GM23338 (cell line): ENCODE measurements around the gene TMCO1. TPM values are rescaled to one million over a fixed set of nuclear protein-coding genes. Genes with fewer than 3 reads are reported as not detected.

Source experiments
- ATAC-seq: fragments of 200-7000 bp; cut with Tn5 transposase; 3 replicates; pipeline ENCODE4 v1.9.1; 2020
- DNase-seq: peaks from one replicate; pipeline ENCODE4 v3.0.0-alpha.2; 2015; ENCODE audit warnings: low spot score
- H2AFZ ChIP-seq: fragments of 200-600 bp; sonication (generic); 2 replicates; pipeline ENCODE4 v1.8.0; 2016; ENCODE audit warnings: antibody characterized with exemption, mild to moderate bottlenecking, moderate library complexity
- H3F3A ChIP-seq: fragments of 200-600 bp; sonication (generic); replicated peaks from 2 replicates; pipeline ENCODE4 v1.8.0; 2017; ENCODE audit warnings: antibody characterized with exemption, mixed run types, low read depth
- H3K27ac ChIP-seq: fragments of 200-600 bp; sonication (generic); 2 replicates; pipeline ENCODE4 v1.6.1; 2016; ENCODE audit warnings: low read depth
- H3K27me3 ChIP-seq: fragments of 200-600 bp; sonication (generic); 2 replicates; pipeline ENCODE4 v1.8.0; 2016; ENCODE audit warnings: mild to moderate bottlenecking, mixed run types, moderate library complexity; ENCODE audit not compliant: insufficient read depth
- H3K36me3 ChIP-seq: fragments of 200-600 bp; sonication (generic); 2 replicates; pipeline ENCODE4 v1.8.0; 2016; ENCODE audit warnings: mild to moderate bottlenecking; ENCODE audit not compliant: insufficient read depth
- H3K4me1 ChIP-seq: fragments of 200-600 bp; sonication (generic); 2 replicates; pipeline ENCODE4 v1.8.0; 2016; ENCODE audit warnings: mild to moderate bottlenecking, moderate library complexity; ENCODE audit not compliant: insufficient read depth
- H3K4me2 ChIP-seq: fragments of 200-600 bp; sonication (generic); 2 replicates; pipeline ENCODE4 v1.7.1; 2017; ENCODE audit warnings: mixed run types
- H3K4me3 ChIP-seq: fragments of 200-600 bp; sonication (generic); 2 replicates; pipeline ENCODE4 v1.6.1; 2016; ENCODE audit warnings: mixed run types
- H3K79me2 ChIP-seq: fragments of 200-600 bp; sonication (generic); replicated peaks from 2 replicates; pipeline ENCODE4 v1.8.0; 2017; ENCODE audit warnings: mild to moderate bottlenecking; ENCODE audit not compliant: insufficient read depth
- H3K9me2 ChIP-seq: fragments of 200-600 bp; sonication (generic); 2 replicates; pipeline ENCODE4 v1.8.0; 2017; ENCODE audit not compliant: insufficient read depth
- H4K20me1 ChIP-seq: fragments of 200-600 bp; sonication (generic); replicated peaks from 2 replicates; pipeline ENCODE4 v1.8.0; 2017; ENCODE audit warnings: mild to moderate bottlenecking; ENCODE audit not compliant: insufficient read depth
- H3K27ac Mint-ChIP-seq: 2 replicates; pipeline ENCODE4 v1.8.0; 2020; ENCODE audit warnings: inconsistent platforms, mild to moderate bottlenecking, moderate library complexity, mixed read lengths
- H3K27me3 Mint-ChIP-seq: 3 replicates; pipeline ENCODE4 v1.8.0; 2022; ENCODE audit warnings: low read depth, mild to moderate bottlenecking, moderate library complexity, mixed read lengths, inconsistent platforms; ENCODE audit not compliant: insufficient read depth, poor library complexity
- H3K36me3 Mint-ChIP-seq: 3 replicates; pipeline ENCODE4 v1.8.0; 2021; ENCODE audit warnings: low read depth, mild to moderate bottlenecking, inconsistent platforms, moderate library complexity, mixed read lengths
- H3K4me1 Mint-ChIP-seq: 3 replicates; pipeline ENCODE4 v1.8.0; 2020; ENCODE audit warnings: mild to moderate bottlenecking, inconsistent platforms, mixed read lengths
- H3K4me3 Mint-ChIP-seq: 3 replicates; pipeline ENCODE4 v1.8.0; 2021; ENCODE audit warnings: moderate library complexity, mild to moderate bottlenecking, inconsistent platforms, mixed read lengths
- H3K9me3 Mint-ChIP-seq: 3 replicates; pipeline ENCODE4 v1.8.0; 2020; ENCODE audit warnings: moderate library complexity, mild to moderate bottlenecking, inconsistent platforms, mixed read lengths
- CTCF ChIP-seq, 2 experiments: fragments of 200-600 bp in 1 of 2; sonication (generic) in 1 of 2; conservative IDR thresholded peaks; 2 replicates each; pipeline versions ENCODE4 v1.5.1 to v1.6.1; 2016 to 2017; ENCODE audit warnings: antibody characterized with exemption in 2 of 2, low read depth in 2 of 2, mild to moderate bottlenecking in 2 of 2, moderate library complexity in 1 of 2
- ETS1 ChIP-seq: IDR thresholded peaks from 2 replicates; pipeline ENCODE4 v1.6.1; 2016; ENCODE audit warnings: antibody characterized with exemption
- EZH2 ChIP-seq: fragments of 200-600 bp; sonication (generic); IDR thresholded peaks from one replicate; pipeline ENCODE4 v1.8.0; 2017; ENCODE audit warnings: antibody characterized with exemption, mild to moderate bottlenecking, low read depth; ENCODE audit not compliant: unreplicated experiment
- JUNB ChIP-seq: IDR thresholded peaks from one replicate; pipeline ENCODE4 v1.6.1; 2016; ENCODE audit warnings: antibody characterized with exemption; ENCODE audit not compliant: unreplicated experiment
- NANOG ChIP-seq: IDR thresholded peaks from 2 replicates; pipeline ENCODE4 v1.6.1; 2016; ENCODE audit warnings: antibody characterized with exemption, borderline replicate concordance
- POLR2AphosphoS5 ChIP-seq: IDR thresholded peaks from 2 replicates; pipeline ENCODE4 v1.6.1; 2016; ENCODE audit warnings: antibody characterized with exemption, low read depth
- REST ChIP-seq: IDR thresholded peaks from one replicate; pipeline ENCODE4 v1.6.1; 2018; ENCODE audit warnings: antibody characterized with exemption; ENCODE audit not compliant: unreplicated experiment
- ZNF114 ChIP-seq: fragments of 250-450 bp; sonication (Bioruptor Pico); IDR thresholded peaks from 2 replicates; pipeline ENCODE4 v1.5.0; 2020; ENCODE audit warnings: mild to moderate bottlenecking, moderate library complexity
- polyA plus RNA-seq: library from polyadenylated mRNA; unstranded; fragments of >200 nt; fragmentation: Nextera tagmentation; extraction: Ambion mirVana; gene quantifications from 2 replicates; pipeline ENCODE4 v1.2.1, GENCODE V29; 2016
- total RNA-seq: library from RNA; depleted of rRNA; stranded (reverse); fragments of >200 nt; shearing (Covaris generic); gene quantifications from 2 replicates; pipeline ENCODE4 v1.2.3, GENCODE V29; 2014

TMCO1 gene
- total and polyA plus RNA-seq, 2 experiments from 2014 or later = 38.3 to 116 TPM

GRCh38 chr1:165764277-165764676 is 4.4 kb downstream of the TMCO1 start:
- DNase-seq (no peak), ATAC-seq (no peak)
- Histone ChIP-seq H3K4me3 (no peak overlapping the region), H3K4me1 (no peaks in the 10 kb centered on the region), H2AFZ (no peak overlapping the region), H3K27me3 (no peaks in the 10 kb centered on the region), H3K9me2 (no peaks in the 10 kb centered on the region), H3K27ac (no peak overlapping the region), H3K36me3 (no peaks in the 10 kb centered on the region; the same call in 1 of the 2 replicates), H3K4me2 (no peak overlapping the region), H3F3A (0 out of 2 replicates have a peak, but pooled peaks cover 4% of the 10 kb centered on the region), H4K20me1 (peaks cover 4% of the 10 kb centered on the region), H3K79me2 (peaks cover 11% of the 10 kb centered on the region)
- TF ChIP-seq ZNF114 (CRISPR knock-in tag) (no peak), JUNB (no peak), ETS1 (no peak), NANOG (no peak)
- peaks cover 7% of the 10 kb centered on the region for H3K4me1 Mint-ChIP-seq
- H3K4me3 Mint-ChIP-seq = no peak overlapping the region
- no peaks in the 10 kb centered on the region for H3K27me3 Mint-ChIP-seq
- H3K36me3 Mint-ChIP-seq = peaks cover 23% of the 10 kb centered on the region
- no peaks in the 10 kb centered on the region for H3K9me3 Mint-ChIP-seq
- no peak overlapping the region for H3K27ac Mint-ChIP-seq

- H3K4me1 Mint-ChIP-seq = peaks cover 5% of the 10 kb centered on the region
- H3K4me3 Mint-ChIP-seq = no peak overlapping the region
- Histone ChIP-seq H3K27ac (no peak overlapping the region), H3K4me3 (no peak overlapping the region), H3K79me2 (peaks cover 10% of the 10 kb centered on the region; the same call in 1 of the 2 replicates), H4K20me1 (peaks cover 4% of the 10 kb centered on the region), H3K27me3 (no peaks in the 10 kb centered on the region), H3K36me3 (no peaks in the 10 kb centered on the region; the same call in 1 of the 2 replicates), H3K9me2 (no peaks in the 10 kb centered on the region), H3K4me2 (no peak overlapping the region), H3K4me1 (no peaks in the 10 kb centered on the region), H3F3A (no peaks in the 10 kb centered on the region), H2AFZ (no peak overlapping the region)
- DNase-seq (no peak), ATAC-seq (no peak)
- no peak overlapping the region for H3K27ac Mint-ChIP-seq
- H3K36me3 Mint-ChIP-seq = peaks cover 23% of the 10 kb centered on the region
- TF ChIP-seq POLR2AphosphoS5 = no peak
- no peaks in the 10 kb centered on the region for H3K9me3 Mint-ChIP-seq
- H3K27me3 Mint-ChIP-seq = no peaks in the 10 kb centered on the region
Measured at GRCh38 chr1:165763442-165763841, 5.2 kb downstream of the TMCO1 start.

- peaks cover 4% of the 10 kb centered on the region for H4K20me1 ChIP-seq
- H3F3A ChIP-seq = no peaks in the 10 kb centered on the region
- no peaks in the 10 kb centered on the region for H3K27me3 Mint-ChIP-seq
- H3K4me1 Mint-ChIP-seq = peaks cover under 1% of the 10 kb centered on the region; the same call in 2 of the 3 replicates
- H3K79me2 ChIP-seq = 0 out of 2 replicates have a peak, but pooled peaks cover 7% of the 10 kb centered on the region
- no peak overlapping the region for H3K27ac ChIP-seq
- H3K9me2 ChIP-seq = no peaks in the 10 kb centered on the region
- no peak overlapping the region for H2AFZ ChIP-seq
- no peaks in the 10 kb centered on the region for H3K4me1 ChIP-seq
- peaks cover 19% of the 10 kb centered on the region for H3K36me3 Mint-ChIP-seq
- no peak overlapping the region for H3K27ac Mint-ChIP-seq
- no peak for DNase-seq
- no peaks in the 10 kb centered on the region for H3K27me3 ChIP-seq
- H3K4me3 Mint-ChIP-seq = no peak overlapping the region
- no peaks in the 10 kb centered on the region for H3K9me3 Mint-ChIP-seq
- TF ChIP-seq CTCF (conservative IDR thresholded peaks at IDR 0.05; ENCODE audit: low read depth in 2 of 2) (no peak), EZH2 (no peak), POLR2AphosphoS5 (no peak), ZNF114 (CRISPR knock-in tag) (no peak), REST (no peak)
- no peak overlapping the region for H3K4me2 ChIP-seq
- no peak for ATAC-seq
- no peaks in the 10 kb centered on the region; the same call in 1 of the 2 replicates for H3K36me3 ChIP-seq
- H3K4me3 ChIP-seq = no peak overlapping the region
Measured at GRCh38 chr1:165762725-165763124, 5.9 kb downstream of the TMCO1 start.
